ENCODE measurements around the gene CCDC6. TPM values are rescaled to one million over a fixed set of nuclear protein-coding genes. Genes with fewer than 3 reads are reported as not detected.

The CCDC6 gene
- total RNA-seq, 1 experiment from 2014 or later, result 58.4 TPM

GRCh38 chr10:59904426-59905065, 1.8 kb downstream of the CCDC6 start:
- no peak overlapping the region for H3K56ac ChIP-seq (ENCODE audit: insufficient read length, low read depth, low read length)
- H4K20me1 ChIP-seq (ENCODE audit: control insufficient read depth, insufficient read depth, insufficient read length), result no peaks in the 10 kb centered on the region
- H3K9ac ChIP-seq (ENCODE audit: extremely low read depth, insufficient read length, low read length), result peak overlapping the region; percentile 82
- no peaks in the 10 kb centered on the region for H3K9me3 ChIP-seq (ENCODE audit: control insufficient read depth, low read depth, low read length)
- H3K27ac ChIP-seq (ENCODE audit: insufficient read length, low read depth, low read length), result no peak overlapping the region
- H2BK12ac ChIP-seq (ENCODE audit: insufficient read length, low read depth, low read length), result no peak overlapping the region
- Mint-ChIP-seq H3K36me3 (ENCODE audit: insufficient read depth in 1 of 3, low read depth in 3 of 3) (peaks cover 1 to 15% (median 7%) of the 10 kb centered on the region in 3 experiments; a peak in 6 of 7 replicates), H3K9me3 (peaks cover 0 to 1% of the 10 kb centered on the region in 2 experiments; a peak in 1 of 5 replicates), H3K4me3 (peak overlapping the region; percentile 92 to 98), H3K4me1 (peaks cover 60 to 69% of the 10 kb centered on the region in 2 experiments), H3K27me3 (ENCODE audit: low read depth) (no peaks in the 10 kb centered on the region), H3K27ac (peak overlapping the region in 1 of 3 experiments; percentile 99; a peak in 2 of 7 replicates)
- no peak overlapping the region for H3K23ac ChIP-seq (ENCODE audit: insufficient read length, low read depth, low read length)
- no peak overlapping the region for H2BK15ac ChIP-seq (ENCODE audit: low read depth, low read length)
- TF ChIP-seq, protein P1, sequence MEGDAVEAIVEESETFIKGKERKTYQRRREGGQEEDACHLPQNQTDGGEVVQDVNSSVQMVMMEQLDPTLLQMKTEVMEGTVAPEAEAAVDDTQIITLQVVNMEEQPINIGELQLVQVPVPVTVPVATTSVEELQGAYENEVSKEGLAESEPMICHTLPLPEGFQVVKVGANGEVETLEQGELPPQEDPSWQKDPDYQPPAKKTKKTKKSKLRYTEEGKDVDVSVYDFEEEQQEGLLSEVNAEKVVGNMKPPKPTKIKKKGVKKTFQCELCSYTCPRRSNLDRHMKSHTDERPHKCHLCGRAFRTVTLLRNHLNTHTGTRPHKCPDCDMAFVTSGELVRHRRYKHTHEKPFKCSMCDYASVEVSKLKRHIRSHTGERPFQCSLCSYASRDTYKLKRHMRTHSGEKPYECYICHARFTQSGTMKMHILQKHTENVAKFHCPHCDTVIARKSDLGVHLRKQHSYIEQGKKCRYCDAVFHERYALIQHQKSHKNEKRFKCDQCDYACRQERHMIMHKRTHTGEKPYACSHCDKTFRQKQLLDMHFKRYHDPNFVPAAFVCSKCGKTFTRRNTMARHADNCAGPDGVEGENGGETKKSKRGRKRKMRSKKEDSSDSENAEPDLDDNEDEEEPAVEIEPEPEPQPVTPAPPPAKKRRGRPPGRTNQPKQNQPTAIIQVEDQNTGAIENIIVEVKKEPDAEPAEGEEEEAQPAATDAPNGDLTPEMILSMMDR (conservative IDR thresholded peaks at IDR 0.05), result no peak
- H2BK20ac ChIP-seq (ENCODE audit: low read depth, low read length, poor library complexity, severe bottlenecking), result no peak overlapping the region
- H2AK5ac ChIP-seq (ENCODE audit: insufficient read length, low read length), result no peak overlapping the region
- H3K79me1 ChIP-seq (ENCODE audit: insufficient read depth, low read depth, low read length, poor library complexity, severe bottlenecking), result no peaks in the 10 kb centered on the region
- H2AFZ ChIP-seq (ENCODE audit: low read length), result no peak overlapping the region
- peak overlapping the region; percentile 95 for H3K4me2 ChIP-seq (ENCODE audit: insufficient read depth, insufficient read length, low read length)
- H2BK120ac ChIP-seq (ENCODE audit: low read depth, low read length, poor library complexity, severe bottlenecking), result no peak overlapping the region
- H3K14ac ChIP-seq (ENCODE audit: insufficient read depth, low read length), result no peak overlapping the region
- WGBS (ENCODE audit: extremely low coverage, insufficient read length, low lambda C conversion rate), result no CpG with 5 or more reads among the region's 7 CpGs
- H3K23me2 ChIP-seq (ENCODE audit: insufficient read length, low read depth, low read length, poor library complexity, severe bottlenecking), result peaks cover 15% of the 10 kb centered on the region
- H4K91ac ChIP-seq (ENCODE audit: insufficient read length, low read depth, low read length), result no peak overlapping the region
- no peaks in the 10 kb centered on the region for H3K27me3 ChIP-seq (ENCODE audit: insufficient read depth, low read length)
- no peak overlapping the region for H3K18ac ChIP-seq (ENCODE audit: insufficient read length, low read depth, low read length)
- H3T11ph ChIP-seq (ENCODE audit: low read length), result no peak overlapping the region
- no peak overlapping the region for H4K8ac ChIP-seq (replicated peaks; ENCODE audit: insufficient read length, low read depth, low read length)
- H3K4me1 ChIP-seq (ENCODE audit: insufficient read depth, low read length), result peaks cover 10% of the 10 kb centered on the region; the same call in 1 of the 2 replicates
- H4K5ac ChIP-seq (ENCODE audit: insufficient read length, low read depth, low read length), result no peak overlapping the region
- DNase-seq, result no peak
- H3K4ac ChIP-seq (ENCODE audit: low read depth, low read length), result no peak overlapping the region
- no peak overlapping the region for H2BK5ac ChIP-seq (ENCODE audit: insufficient read length, low read length)
- peaks cover 54% of the 10 kb centered on the region for H3K79me2 ChIP-seq (ENCODE audit: insufficient read depth, low read length)
